Upper lobe of right lung (tissue), 1 donor: ENCODE results near the gene KPNA6. TPM values are rescaled to one million over a fixed set of nuclear protein-coding genes. Genes with fewer than 3 reads are reported as not detected.
"Not testable (repeated sequence)": the region's sequence is repeated elsewhere in the genome, so short reads cannot be mapped to it uniquely, and the experiment has no call there.

Experiments
- ATAC-seq: fragments of 200-7000 bp; cut with Tn5 transposase; one replicate; pipeline ENCODE4 v1.9.1; 2020; ENCODE audit warnings: mild to moderate bottlenecking, moderate library complexity
- DNase-seq: peaks from one replicate; pipeline ENCODE4 v3.0.0-alpha.2; 2020
- H3K27ac ChIP-seq: fragments of 200-600 bp; one replicate; pipeline ENCODE4 v1.8.0; 2022
- H3K27me3 ChIP-seq: fragments of 200-600 bp; one replicate; pipeline ENCODE4 v1.8.0; 2022; ENCODE audit warnings: mild to moderate bottlenecking
- H3K36me3 ChIP-seq: fragments of 200-600 bp; one replicate; pipeline ENCODE4 v1.8.0; 2022
- H3K4me1 ChIP-seq: fragments of 200-600 bp; one replicate; pipeline ENCODE4 v1.8.0; 2022
- H3K4me3 ChIP-seq: fragments of 200-600 bp; one replicate; pipeline ENCODE4 v1.8.0; 2022; ENCODE audit warnings: mild to moderate bottlenecking
- H3K9me3 ChIP-seq: fragments of 200-600 bp; one replicate; pipeline ENCODE4 v1.8.0; 2022
- CTCF ChIP-seq: fragments of 200-600 bp; IDR thresholded peaks from one replicate; pipeline ENCODE4 v1.8.0; 2022; ENCODE audit warnings: antibody characterized with exemption
- intact Hi-C: fragments of 100-400 bp; cut with DNase I; formaldehyde crosslinking; loops from one replicate; pipeline ENCODE4 v1.11.0; 2022
- total RNA-seq: library from RNA; stranded (reverse); fragmentation: NEBNext Ultra II Directional; extraction: Animal tissue kit (Norgen Biotek cat#: 25700); gene quantifications from one replicate; pipeline ENCODE4 v1.2.1, GENCODE V29; 2021
- donor health status: DM: no; HTN: yes; CAD: no; lungs with severe emphysema.

The KPNA6 gene
- total RNA-seq, 1 donor from 2014 or later: 69.2 TPM

GRCh38 chr1:32126770-32127169 is 18.9 kb downstream of the KPNA6 start:
- no peak for TF ChIP-seq CTCF
- H3K36me3 ChIP-seq: peaks cover 16% of the 10 kb centered on the region
- peaks cover 14% of the 10 kb centered on the region for H3K4me1 ChIP-seq
- intact Hi-C loops: no loop called here
- ATAC-seq (no peak), DNase-seq (no peak)
- H3K4me3 ChIP-seq: no peak overlapping the region
- no peaks in the 10 kb centered on the region for H3K27me3 ChIP-seq
- H3K9me3 ChIP-seq: no peaks in the 10 kb centered on the region
- H3K27ac ChIP-seq: no peak overlapping the region

GRCh38 chr1:32127409-32128198 is 19.7 kb downstream of the KPNA6 start:
- Histone ChIP-seq H3K27ac (no peak overlapping the region), H3K36me3 (peaks cover 16% of the 10 kb centered on the region), H3K4me1 (peaks cover 10% of the 10 kb centered on the region), H3K4me3 (no peak overlapping the region), H3K9me3 (no peaks in the 10 kb centered on the region), H3K27me3 (no peaks in the 10 kb centered on the region)
- ATAC-seq (no peak), DNase-seq (no peak)
- no peak for TF ChIP-seq CTCF
- intact Hi-C loops: no loop called here

GRCh38 chr1:32128479-32128878 is 20.6 kb downstream of the KPNA6 start:
- Histone ChIP-seq H3K4me3 (no peak overlapping the region), H3K9me3 (no peaks in the 10 kb centered on the region), H3K36me3 (peaks cover 16% of the 10 kb centered on the region), H3K27ac (no peak overlapping the region), H3K4me1 (peaks cover 10% of the 10 kb centered on the region), H3K27me3 (no peaks in the 10 kb centered on the region)
- intact Hi-C loops: no loop called here
- TF ChIP-seq CTCF: no peak
- ATAC-seq: no peak
- DNase-seq: no peak

- ATAC-seq: no peak
- DNase-seq: no peak
- Histone ChIP-seq H3K36me3 (peaks cover 16% of the 10 kb centered on the region), H3K9me3 (no peaks in the 10 kb centered on the region), H3K4me1 (peaks cover 10% of the 10 kb centered on the region), H3K4me3 (no peak overlapping the region), H3K27ac (no peak overlapping the region), H3K27me3 (no peaks in the 10 kb centered on the region)
- intact Hi-C loops: no loop called here
- TF ChIP-seq CTCF: no peak
Measured at GRCh38 chr1:32128964-32129363, 21.1 kb downstream of the KPNA6 start.

DNA sequence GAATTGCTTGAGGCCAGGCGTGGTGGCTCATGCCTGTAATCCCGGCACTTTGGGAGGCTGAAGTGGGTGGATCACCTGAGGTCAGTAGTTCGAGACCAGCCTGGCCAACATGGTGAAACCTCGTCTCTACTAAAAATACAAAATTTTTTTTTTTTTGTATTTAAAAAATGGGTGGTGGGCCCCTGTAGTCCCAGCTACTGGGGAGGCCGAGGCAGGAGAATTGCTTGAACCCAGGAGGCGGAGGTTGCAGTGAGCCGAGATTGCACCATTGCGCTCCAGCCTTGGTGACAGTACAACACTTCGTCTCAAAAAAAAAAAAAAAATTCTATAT is 26.1 kb downstream of the KPNA6 start:
- H3K27ac ChIP-seq, DNase-seq, H3K9me3 ChIP-seq, intact Hi-C loops, ATAC-seq, H3K27me3 ChIP-seq, H3K4me3 ChIP-seq, H3K4me1 ChIP-seq: not testable (repeated sequence)
- H3K36me3 ChIP-seq: peaks cover 16% of the 10 kb centered on the region

GRCh38 chr1:32137111-32137510 is 29.3 kb downstream of the KPNA6 start:
- Histone ChIP-seq H3K4me3 (no peak overlapping the region), H3K36me3 (no peaks in the 10 kb centered on the region), H3K27me3 (no peaks in the 10 kb centered on the region), H3K27ac (no peak overlapping the region), H3K4me1 (peaks cover under 1% of the 10 kb centered on the region), H3K9me3 (no peaks in the 10 kb centered on the region)
- intact Hi-C loops: no loop called here
- no peak for TF ChIP-seq CTCF
- DNase-seq (no peak), ATAC-seq (no peak)
